K562 (cell line): ENCODE results near the gene TMEM129. TPM values are rescaled to one million over a fixed set of nuclear protein-coding genes. Genes with fewer than 3 reads are reported as not detected.

Experiments
- ARHGAP35 ChIP-seq: fragments of 450-650 bp; IDR thresholded peaks from 2 replicates; pipeline ENCODE4 v1.6.1; 2018; ENCODE audit not compliant: partially characterized antibody
- BRCA1 ChIP-seq, 2 experiments: fragments of 450-650 bp in 1 of 2; sonication (generic) in 1 of 2; formaldehyde crosslinking in 1 of 2; IDR thresholded peaks; 2 replicates each; pipeline versions ENCODE4 v1.5.0 to v1.6.1; 2017 to 2020; ENCODE audit warnings: mild to moderate bottlenecking in 1 of 2, missing genetic modification reagents in 1 of 2
- CBX2 ChIP-seq: fragments of 200-600 bp; sonication (generic); IDR thresholded peaks from one replicate; pipeline ENCODE4 v1.6.1; 2012; ENCODE audit warnings: mild to moderate bottlenecking, low read length, inconsistent platforms; ENCODE audit not compliant: insufficient read depth, poor library complexity, severe bottlenecking
- CBX5 ChIP-seq: IDR thresholded peaks from 2 replicates; pipeline ENCODE4 v1.6.1; 2014; ENCODE audit warnings: low read depth, borderline replicate concordance
- CCAR2 ChIP-seq: fragments of 200-400 bp; formaldehyde crosslinking; IDR thresholded peaks from 2 replicates; pipeline ENCODE4 v1.6.1; 2017; ENCODE audit warnings: mild to moderate bottlenecking, low read depth, low read length
- CREB3L1 ChIP-seq: fragments of 450-650 bp; IDR thresholded peaks from 2 replicates; pipeline ENCODE4 v1.6.1; 2014; ENCODE audit warnings: low read depth, mild to moderate bottlenecking, moderate library complexity, borderline replicate concordance
- DPF2 ChIP-seq: fragments of 450-650 bp; IDR thresholded peaks from 2 replicates; pipeline ENCODE4 v1.6.1; 2016
- FUS ChIP-seq: fragments of 200-400 bp; formaldehyde crosslinking; optimal IDR thresholded peaks from 2 replicates; pipeline ENCODE3; 2017; ENCODE audit warnings: low read depth, low read length
- NBN ChIP-seq: fragments of 450-650 bp; IDR thresholded peaks from 2 replicates; pipeline ENCODE4 v1.6.1; 2016; ENCODE audit warnings: low read depth, mild to moderate bottlenecking
- NR2F6 ChIP-seq: fragments of 450-650 bp; formaldehyde crosslinking; IDR thresholded peaks from 2 replicates; pipeline ENCODE4 v1.4.0; 2020; ENCODE audit warnings: mild to moderate bottlenecking
- TCF3 ChIP-seq: sonication (generic); formaldehyde crosslinking; IDR thresholded peaks from 2 replicates; pipeline ENCODE4 v1.4.0; 2020; ENCODE audit warnings: mild to moderate bottlenecking, missing genetic modification reagents
- VEZF1 ChIP-seq: fragments of 200-800 bp; sonication (Bioruptor generic); IDR thresholded peaks from 2 replicates; pipeline ENCODE4 v1.6.1; 2017; ENCODE audit warnings: missing genetic modification characterization, missing compliant biosample characterization
- ZHX1 ChIP-seq: fragments of 150-350 bp; conservative IDR thresholded peaks from 2 replicates; pipeline ENCODE4 v1.6.1; 2014; ENCODE audit warnings: low read length
- ZNF232 ChIP-seq: sonication (generic); formaldehyde crosslinking; IDR thresholded peaks from 2 replicates; pipeline ENCODE4 v1.8.0; 2022; ENCODE audit warnings: mild to moderate bottlenecking, missing genetic modification reagents
- ZNF707 ChIP-seq: fragments of 250-450 bp; sonication (Bioruptor Pico); conservative IDR thresholded peaks from 2 replicates; pipeline ENCODE4 v1.8.0; 2022; ENCODE audit warnings: inconsistent platforms, mild to moderate bottlenecking, moderate library complexity
- polyA plus RNA-seq, 8 experiments: library from polyadenylated mRNA; depleted of rRNA in 4 of 8; stranded (reverse) in 5 of 8; unstranded in 3 of 8; fragments of >200 nt; fragmentation: Nextera tagmentation in 2 of 8; fragmentation: Illumina TruSeq in 1 of 8; extraction: Ambion mirVana in 2 of 8; extraction: Trizol in 1 of 8; gene quantifications; 2 replicates each; pipeline versions ENCODE4 v1.2.1 to v1.2.3, GENCODE V29; 2011 to 2014; ENCODE audit warnings: inconsistent platforms in 1 of 8, missing spikeins in 1 of 8
- total RNA-seq, 7 experiments: library from RNA; depleted of rRNA in 6 of 7; stranded (reverse); fragments of >200 nt in 6 of 7; fragmentation: Illumina TruSeq in 2 of 7; extraction: Trizol in 2 of 7; gene quantifications; 2 replicates each; pipeline versions ENCODE4 v1.2.1 to v1.2.3, GENCODE V29; 2011 to 2021; ENCODE audit warnings: low replicate concordance in 1 of 7
- TF ChIP-seq, protein P1 (sequence below): fragments of 450-650 bp; formaldehyde crosslinking; IDR thresholded peaks from 2 replicates; pipeline ENCODE4 v1.4.0; 2022; ENCODE audit warnings: mild to moderate bottlenecking, moderate library complexity
- TF ChIP-seq, protein P2 (sequence below), 2 experiments: IDR thresholded peaks in 1 of 2; conservative IDR thresholded peaks in 1 of 2; 2 replicates each; pipeline ENCODE4 v1.6.1; 2016; ENCODE audit warnings: low read depth in 2 of 2, mild to moderate bottlenecking in 1 of 2, missing compliant biosample characterization in 1 of 2, missing genetic modification characterization in 1 of 2, moderate library complexity in 1 of 2

TMEM129 gene
- total and polyA plus RNA-seq, 9 of the 15 experiments (the other 6 are each of a cell fraction or from before 2014, with no cell fraction given): 0.34 to 47.2 (median 18.8) TPM

DNA sequence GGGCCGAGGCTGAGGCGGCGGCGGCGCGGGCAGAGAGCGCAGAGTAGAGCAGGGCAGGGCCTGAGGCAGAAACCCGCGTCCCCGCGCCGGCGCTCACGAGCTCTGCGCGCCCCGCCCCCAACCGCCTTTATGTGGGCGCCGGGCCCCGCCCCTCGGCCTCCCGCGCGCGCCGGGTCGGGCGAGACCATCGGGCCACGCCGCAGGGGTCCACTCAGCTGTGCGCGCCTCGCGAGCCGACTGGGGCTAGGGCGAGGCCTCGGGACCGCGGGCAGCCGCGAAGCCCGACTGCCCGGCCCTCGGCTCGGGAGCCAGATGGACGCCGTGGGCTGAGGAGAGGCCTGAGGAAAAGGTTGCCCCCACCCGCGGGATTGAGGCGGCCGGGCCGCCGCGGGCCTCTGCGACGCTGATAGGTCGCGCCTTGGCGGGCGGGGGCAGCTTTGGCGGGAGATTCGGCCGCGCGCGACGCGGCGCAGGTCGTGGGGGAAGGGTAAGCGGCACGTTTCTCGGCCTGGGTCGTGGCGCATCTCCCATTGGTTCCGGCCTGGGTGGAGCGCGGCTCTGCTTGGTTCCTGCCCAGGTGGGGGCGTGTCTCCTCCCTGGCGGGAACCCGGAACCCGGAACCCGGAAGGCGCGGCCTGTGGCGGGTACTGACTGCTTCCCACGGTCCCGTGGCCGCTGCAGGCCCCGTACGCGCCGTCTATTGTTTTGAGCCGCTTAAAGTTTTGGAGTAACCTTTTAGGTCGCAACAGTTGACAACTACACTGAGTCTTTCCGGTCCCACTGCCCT is 8.7 kb downstream of the TMEM129 start, which contains the start of gene SLBP (continued):
- TF ChIP-seq, protein P1, sequence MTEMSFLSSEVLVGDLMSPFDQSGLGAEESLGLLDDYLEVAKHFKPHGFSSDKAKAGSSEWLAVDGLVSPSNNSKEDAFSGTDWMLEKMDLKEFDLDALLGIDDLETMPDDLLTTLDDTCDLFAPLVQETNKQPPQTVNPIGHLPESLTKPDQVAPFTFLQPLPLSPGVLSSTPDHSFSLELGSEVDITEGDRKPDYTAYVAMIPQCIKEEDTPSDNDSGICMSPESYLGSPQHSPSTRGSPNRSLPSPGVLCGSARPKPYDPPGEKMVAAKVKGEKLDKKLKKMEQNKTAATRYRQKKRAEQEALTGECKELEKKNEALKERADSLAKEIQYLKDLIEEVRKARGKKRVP (CRISPR knock-in tag): no peak
- peak; percentile 64; the same call in 1 of the 2 replicates for TF ChIP-seq NBN
- peak; percentile 17; the same call in 1 of the 2 replicates for TF ChIP-seq TCF3
- TF ChIP-seq, protein P2, sequence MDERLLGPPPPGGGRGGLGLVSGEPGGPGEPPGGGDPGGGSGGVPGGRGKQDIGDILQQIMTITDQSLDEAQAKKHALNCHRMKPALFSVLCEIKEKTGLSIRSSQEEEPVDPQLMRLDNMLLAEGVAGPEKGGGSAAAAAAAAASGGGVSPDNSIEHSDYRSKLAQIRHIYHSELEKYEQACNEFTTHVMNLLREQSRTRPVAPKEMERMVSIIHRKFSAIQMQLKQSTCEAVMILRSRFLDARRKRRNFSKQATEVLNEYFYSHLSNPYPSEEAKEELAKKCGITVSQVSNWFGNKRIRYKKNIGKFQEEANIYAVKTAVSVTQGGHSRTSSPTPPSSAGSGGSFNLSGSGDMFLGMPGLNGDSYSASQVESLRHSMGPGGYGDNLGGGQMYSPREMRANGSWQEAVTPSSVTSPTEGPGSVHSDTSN (CRISPR knock-in tag; IDR thresholded peaks at IDR 0.05; ENCODE audit: low read depth): no peak
- TF ChIP-seq, protein P2 (tag; conservative IDR thresholded peaks at IDR 0.05; ENCODE audit: low read depth): no peak
- TF ChIP-seq BRCA1 (IDR thresholded peaks at IDR 0.05): no peak
- TF ChIP-seq BRCA1 (CRISPR knock-in tag; IDR thresholded peaks at IDR 0.05): no peak
- peak; percentile 89 for TF ChIP-seq VEZF1
- no peak for TF ChIP-seq CCAR2
- TF ChIP-seq CREB3L1: peak; percentile 91
- no peak for TF ChIP-seq NR2F6 (CRISPR knock-in tag)
- TF ChIP-seq ARHGAP35: no peak
- no peak for TF ChIP-seq ZNF707 (CRISPR knock-in tag)
- no peak for TF ChIP-seq CBX2
- TF ChIP-seq ZNF232 (CRISPR knock-in tag): peak; percentile 81
- TF ChIP-seq FUS: peak; percentile 74
- TF ChIP-seq ZHX1: no peak
- no peak for TF ChIP-seq CBX5
- TF ChIP-seq DPF2: no peak
